ENCODE data around the gene C17orf78. TPM values are rescaled to one million over a fixed set of nuclear protein-coding genes. Genes with fewer than 3 reads are reported as not detected.

C17orf78 gene
- total and polyA plus RNA-seq, 4 donors, result not detected

- no peak for ATAC-seq (ENCODE audit: insufficient read depth, low FRiP score)
- Histone ChIP-seq H3K36me3 (ENCODE audit: control insufficient read depth in 4 of 4, insufficient read depth in 4 of 4, low read length in 4 of 4) (no peaks in the 10 kb centered on the region), H3K4me3 (no peak overlapping the region), H3K4me1 (ENCODE audit: control insufficient read depth in 5 of 5, insufficient read depth in 5 of 5, low read length in 5 of 5) (peaks cover 0 to under 1% (median 0%) of the 10 kb centered on the region in 5 donors), H3K27me3 (ENCODE audit: control insufficient read depth in 3 of 3, insufficient read depth in 3 of 3, low read length in 2 of 3) (no peaks in the 10 kb centered on the region), H3K9me3 (ENCODE audit: control insufficient read depth in 4 of 4, insufficient read depth in 3 of 4, low read length in 3 of 4) (no peaks in the 10 kb centered on the region), H3K9ac (ENCODE audit: insufficient read depth in 1 of 2, low read length in 2 of 2) (no peak overlapping the region), H3K27ac (ENCODE audit: low read depth in 1 of 2, low read length in 1 of 2) (no peak overlapping the region)
- 38 to 46% methylated on average over 1 of the region's 1 CpG for WGBS, 2 donors
- TF ChIP-seq CTCF (IDR thresholded peaks at IDR 0.05; ENCODE audit: control extremely low read depth, extremely low read depth), result no peak
- DNase-seq, result no peak
Measured at GRCh38 chr17:37365589-37365988, 10.2 kb upstream of the C17orf78 start.

- TF ChIP-seq CTCF (IDR thresholded peaks at IDR 0.05; ENCODE audit: control extremely low read depth, extremely low read depth), result no peak
- no peaks in the 10 kb centered on the region for H3K27me3 ChIP-seq (ENCODE audit: control insufficient read depth in 3 of 3, insufficient read depth in 3 of 3, low read length in 2 of 3)
- no peak overlapping the region for H3K4me3 ChIP-seq
Measured at GRCh38 chr17:37368577-37368976, 7.2 kb upstream of the C17orf78 start.

GRCh38 chr17:37373530-37374159, 2.1 kb upstream of the C17orf78 start:
- no peaks in the 10 kb centered on the region for H3K9me3 ChIP-seq (ENCODE audit: control insufficient read depth in 4 of 4, insufficient read depth in 3 of 4, low read length in 3 of 4)
- DNase-seq (peak; percentile 72 to 89 (median 84)), ATAC-seq (ENCODE audit: insufficient read depth, low FRiP score) (peak; percentile 91)
- no peak overlapping the region for H3K9ac ChIP-seq (ENCODE audit: insufficient read depth in 1 of 2, low read length in 2 of 2)
- no peak overlapping the region for H3K4me3 ChIP-seq
- no peaks in the 10 kb centered on the region for H3K36me3 ChIP-seq (ENCODE audit: control insufficient read depth in 4 of 4, insufficient read depth in 4 of 4, low read length in 4 of 4)
- H3K27ac ChIP-seq (ENCODE audit: low read depth in 1 of 2, low read length in 1 of 2), result no peak overlapping the region
- H3K27me3 ChIP-seq (ENCODE audit: control insufficient read depth in 3 of 3, insufficient read depth in 3 of 3, low read length in 2 of 3), result no peaks in the 10 kb centered on the region
- TF ChIP-seq CTCF (IDR thresholded peaks at IDR 0.05; ENCODE audit: control extremely low read depth, extremely low read depth), result peak; percentile 100
- no peaks in the 10 kb centered on the region for H3K4me1 ChIP-seq (ENCODE audit: control insufficient read depth in 5 of 5, insufficient read depth in 5 of 5, low read length in 5 of 5)
- WGBS, 2 donors, result 8 to 10% methylated on average over 4 of the region's 4 CpGs

More at GRCh38 chr17:37368577-37368976, 7.2 kb upstream of the C17orf78 start:
- DNase-seq, result no peak
- Histone ChIP-seq H3K36me3 (ENCODE audit: control insufficient read depth in 4 of 4, insufficient read depth in 4 of 4, low read length in 4 of 4) (no peaks in the 10 kb centered on the region), H3K9ac (ENCODE audit: insufficient read depth in 1 of 2, low read length in 2 of 2) (no peak overlapping the region), H3K9me3 (ENCODE audit: control insufficient read depth in 4 of 4, insufficient read depth in 3 of 4, low read length in 3 of 4) (no peaks in the 10 kb centered on the region), H3K27ac (ENCODE audit: low read depth in 1 of 2, low read length in 1 of 2) (no peak overlapping the region), H3K4me1 (ENCODE audit: control insufficient read depth in 5 of 5, insufficient read depth in 5 of 5, low read length in 5 of 5) (no peaks in the 10 kb centered on the region)
- no peak for ATAC-seq (ENCODE audit: insufficient read depth, low FRiP score)
- 65 to 72% methylated on average over 3 of the region's 3 CpGs for WGBS, 2 donors

- DNase-seq, result no peak
- TF ChIP-seq CTCF (IDR thresholded peaks at IDR 0.05; ENCODE audit: control extremely low read depth, extremely low read depth), result no peak
- WGBS, 2 donors, result 79 to 95% methylated on average over 1 of the region's 1 CpG
- Histone ChIP-seq H3K36me3 (ENCODE audit: control insufficient read depth in 4 of 4, insufficient read depth in 4 of 4, low read length in 4 of 4) (no peaks in the 10 kb centered on the region), H3K4me1 (ENCODE audit: control insufficient read depth in 5 of 5, insufficient read depth in 5 of 5, low read length in 5 of 5) (no peaks in the 10 kb centered on the region), H3K27ac (ENCODE audit: low read depth in 1 of 2, low read length in 1 of 2) (no peak overlapping the region), H3K4me3 (no peak overlapping the region), H3K9ac (ENCODE audit: insufficient read depth in 1 of 2, low read length in 2 of 2) (no peak overlapping the region), H3K27me3 (ENCODE audit: control insufficient read depth in 3 of 3, insufficient read depth in 3 of 3, low read length in 2 of 3) (no peaks in the 10 kb centered on the region), H3K9me3 (ENCODE audit: control insufficient read depth in 4 of 4, insufficient read depth in 3 of 4, low read length in 3 of 4) (no peaks in the 10 kb centered on the region)
- ATAC-seq (ENCODE audit: insufficient read depth, low FRiP score), result no peak
Measured at GRCh38 chr17:37382056-37382455, 6.3 kb downstream of the C17orf78 start.
